ENCODE measurements around the gene MED8. TPM values are rescaled to one million over a fixed set of nuclear protein-coding genes. Genes with fewer than 3 reads are reported as not detected.

MED8 gene
- total RNA-seq, 2 donors from 2014 or later: 39.2 to 51.3 TPM

DNA sequence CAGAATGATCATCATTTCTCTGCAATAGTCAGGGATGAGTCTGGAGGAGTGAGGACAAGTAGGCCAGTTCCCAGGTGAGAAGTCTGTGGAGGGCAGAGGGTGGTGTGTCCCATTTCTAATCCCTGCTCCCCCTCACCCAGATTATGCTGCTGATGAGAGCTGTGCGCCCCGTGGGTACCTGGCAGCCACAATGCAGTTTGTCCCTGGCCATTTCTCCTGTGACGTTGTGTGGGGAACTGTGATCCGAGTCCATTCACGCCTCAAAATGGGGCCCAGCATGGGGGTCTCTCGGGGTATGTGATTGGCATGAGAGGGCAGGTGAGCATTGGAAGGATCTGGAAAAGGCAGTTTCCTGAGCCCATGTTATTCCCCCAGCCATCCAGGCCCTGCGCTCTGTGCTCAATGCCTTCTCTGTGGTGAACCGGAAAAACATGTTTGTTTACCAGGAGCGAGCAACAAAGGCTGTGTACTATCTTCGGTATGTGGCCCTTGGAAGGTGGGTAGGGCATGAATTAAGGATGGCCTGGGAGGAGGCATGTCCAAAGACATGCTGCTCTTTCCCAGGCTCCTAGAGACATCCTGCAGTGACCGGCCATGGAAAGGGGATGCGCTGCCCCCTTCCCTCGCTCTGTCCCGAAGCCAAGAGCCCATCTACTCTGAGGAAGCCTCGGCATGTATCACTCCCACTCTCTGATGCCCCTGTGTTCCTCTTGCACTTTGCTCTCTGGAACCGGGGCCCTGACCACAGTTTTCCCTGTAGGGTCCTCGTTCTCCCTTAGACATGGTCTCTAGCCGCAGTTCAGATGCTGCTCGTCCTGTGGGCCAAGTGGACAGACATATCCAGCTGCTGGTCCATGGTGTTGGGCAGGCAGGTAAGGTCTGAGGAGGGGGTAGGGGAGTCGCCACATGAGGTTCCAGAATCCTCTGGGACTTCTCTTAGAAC lies 47.7 kb upstream of the MED8 start:
- H3K36me3 ChIP-seq: no peaks in the 10 kb centered on the region
- TF ChIP-seq, protein P1, sequence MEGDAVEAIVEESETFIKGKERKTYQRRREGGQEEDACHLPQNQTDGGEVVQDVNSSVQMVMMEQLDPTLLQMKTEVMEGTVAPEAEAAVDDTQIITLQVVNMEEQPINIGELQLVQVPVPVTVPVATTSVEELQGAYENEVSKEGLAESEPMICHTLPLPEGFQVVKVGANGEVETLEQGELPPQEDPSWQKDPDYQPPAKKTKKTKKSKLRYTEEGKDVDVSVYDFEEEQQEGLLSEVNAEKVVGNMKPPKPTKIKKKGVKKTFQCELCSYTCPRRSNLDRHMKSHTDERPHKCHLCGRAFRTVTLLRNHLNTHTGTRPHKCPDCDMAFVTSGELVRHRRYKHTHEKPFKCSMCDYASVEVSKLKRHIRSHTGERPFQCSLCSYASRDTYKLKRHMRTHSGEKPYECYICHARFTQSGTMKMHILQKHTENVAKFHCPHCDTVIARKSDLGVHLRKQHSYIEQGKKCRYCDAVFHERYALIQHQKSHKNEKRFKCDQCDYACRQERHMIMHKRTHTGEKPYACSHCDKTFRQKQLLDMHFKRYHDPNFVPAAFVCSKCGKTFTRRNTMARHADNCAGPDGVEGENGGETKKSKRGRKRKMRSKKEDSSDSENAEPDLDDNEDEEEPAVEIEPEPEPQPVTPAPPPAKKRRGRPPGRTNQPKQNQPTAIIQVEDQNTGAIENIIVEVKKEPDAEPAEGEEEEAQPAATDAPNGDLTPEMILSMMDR (IDR thresholded peaks at IDR 0.05): no peak
- no peaks in the 10 kb centered on the region for H3K9me3 ChIP-seq
- no peaks in the 10 kb centered on the region for H3K27me3 ChIP-seq
- H3K9ac ChIP-seq (ENCODE audit: low read depth in 2 of 2, low read length in 2 of 2): no peak overlapping the region
- H3K27ac ChIP-seq: no peak overlapping the region
- no peaks in the 10 kb centered on the region for H3K4me1 ChIP-seq
- intact Hi-C loops (cut with DNase I): no loop called here
- DNase-seq: no peak
- no peak overlapping the region for H3K4me3 ChIP-seq

DNA sequence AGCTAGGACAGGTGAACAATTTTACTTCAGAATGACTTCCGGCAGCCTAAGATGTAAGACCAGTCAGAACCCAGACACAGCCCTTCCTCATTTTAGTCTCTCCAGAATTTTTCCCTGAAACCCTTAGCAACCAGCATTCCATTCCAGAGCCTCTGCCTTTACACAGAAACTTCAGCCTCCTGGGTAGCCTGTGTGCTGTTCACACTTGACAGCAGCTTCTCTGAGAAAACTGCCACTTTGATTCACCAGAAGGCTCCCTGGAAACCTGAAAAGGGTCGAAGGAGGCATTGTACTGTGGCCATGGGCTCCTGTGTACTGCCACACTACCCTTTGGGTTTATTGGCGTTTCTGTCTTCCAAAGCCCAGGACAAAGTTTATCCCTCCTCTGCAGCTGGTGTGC lies 46.8 kb upstream of the MED8 start:
- Histone ChIP-seq H3K27ac (no peak overlapping the region), H3K9ac (ENCODE audit: low read depth in 2 of 2, low read length in 2 of 2) (no peak overlapping the region), H3K4me1 (no peaks in the 10 kb centered on the region), H3K9me3 (no peaks in the 10 kb centered on the region), H3K27me3 (no peaks in the 10 kb centered on the region), H3K4me3 (no peak overlapping the region), H3K36me3 (peaks cover 6% of the 10 kb centered on the region)
- DNase-seq: no peak
- TF ChIP-seq, protein P1 (IDR thresholded peaks at IDR 0.05): no peak
- intact Hi-C loops (cut with DNase I): no loop called here

DNA sequence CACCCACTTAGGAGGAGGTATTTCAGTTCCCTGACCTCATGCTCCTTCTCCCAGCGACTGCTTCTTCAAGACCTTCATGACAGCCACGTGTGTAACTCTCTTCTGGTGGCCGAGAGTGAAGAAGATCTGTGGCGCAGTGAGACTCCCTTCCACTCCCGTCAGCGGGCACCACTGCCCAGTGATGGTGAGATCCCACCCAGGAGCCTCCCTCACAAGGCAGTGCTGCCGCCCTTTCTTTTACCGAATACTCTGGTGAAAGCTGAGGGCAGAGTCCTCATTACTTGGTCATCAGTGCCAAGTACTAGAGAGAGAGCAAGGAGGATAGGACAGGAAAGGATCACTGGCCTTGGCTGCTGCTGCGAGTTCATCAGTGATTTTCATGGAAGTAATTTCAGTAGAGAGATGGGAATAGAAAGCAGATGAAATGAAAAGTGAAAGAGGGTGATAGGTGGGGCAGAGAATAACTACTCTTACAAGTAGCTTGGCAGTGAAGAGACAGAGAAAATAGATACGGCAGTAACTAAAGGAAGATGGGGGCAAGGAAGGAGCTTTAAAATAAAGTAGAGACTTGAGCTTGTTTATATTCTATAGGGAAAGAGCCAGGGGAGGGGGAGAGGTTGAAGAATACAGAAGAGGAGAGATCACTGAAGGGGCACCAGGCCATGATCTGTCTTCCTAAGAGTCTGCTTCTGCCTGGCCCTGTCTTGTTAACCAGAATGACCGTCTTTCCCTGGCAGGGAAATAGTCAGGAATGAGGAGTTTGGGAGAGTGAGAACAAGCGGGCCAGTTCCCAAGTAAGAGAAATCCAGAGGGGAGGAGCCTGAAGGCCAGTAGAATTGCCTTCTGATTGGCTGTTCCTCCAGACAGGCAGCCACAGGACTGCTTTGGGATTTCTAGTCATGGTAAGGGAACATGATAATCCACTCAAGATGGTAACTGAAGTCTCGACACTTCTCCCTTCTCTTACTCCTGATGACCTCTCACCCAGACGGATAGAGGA lies 45.8 kb upstream of the MED8 start:
- Histone ChIP-seq H3K9me3 (no peaks in the 10 kb centered on the region), H3K36me3 (peaks cover 9% of the 10 kb centered on the region), H3K4me1 (no peaks in the 10 kb centered on the region), H3K27me3 (no peaks in the 10 kb centered on the region), H3K4me3 (no peak overlapping the region), H3K9ac (ENCODE audit: low read depth in 2 of 2, low read length in 2 of 2) (peak overlapping the region in 1 of 2 donors; percentile 13), H3K27ac (no peak overlapping the region)
- DNase-seq: no peak
- intact Hi-C loops (cut with DNase I): no loop called here
- TF ChIP-seq, protein P1 (IDR thresholded peaks at IDR 0.05): no peak

DNA sequence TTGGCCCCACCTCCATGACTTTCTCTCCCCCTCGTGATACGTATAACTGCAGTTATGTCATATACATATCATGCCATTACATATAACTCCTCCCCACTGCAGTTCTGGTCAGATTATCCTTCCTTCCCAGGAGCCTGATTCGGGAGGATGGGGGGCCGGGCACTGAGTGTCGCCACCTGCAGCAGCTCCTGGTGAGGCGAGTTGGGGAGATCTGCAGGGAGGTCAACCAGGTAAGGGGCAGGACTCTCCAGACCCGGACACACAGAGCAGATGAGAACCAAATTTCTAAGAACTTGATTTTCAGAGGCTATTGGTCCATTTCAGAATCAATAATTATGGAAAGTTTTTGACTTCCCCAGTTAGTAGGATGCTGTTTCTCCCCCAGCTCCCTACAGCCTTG lies 44.7 kb upstream of the MED8 start:
- TF ChIP-seq, protein P1 (IDR thresholded peaks at IDR 0.05): no peak
- H3K27ac ChIP-seq: no peak overlapping the region
- H3K27me3 ChIP-seq: no peaks in the 10 kb centered on the region
- no peak overlapping the region for H3K9ac ChIP-seq (ENCODE audit: low read depth in 2 of 2, low read length in 2 of 2)
- no peak overlapping the region for H3K4me3 ChIP-seq
- intact Hi-C loops (cut with DNase I): no loop called here
- DNase-seq: no peak
- H3K9me3 ChIP-seq: no peaks in the 10 kb centered on the region
- H3K36me3 ChIP-seq: peaks cover 19% of the 10 kb centered on the region
- no peaks in the 10 kb centered on the region for H3K4me1 ChIP-seq

DNA sequence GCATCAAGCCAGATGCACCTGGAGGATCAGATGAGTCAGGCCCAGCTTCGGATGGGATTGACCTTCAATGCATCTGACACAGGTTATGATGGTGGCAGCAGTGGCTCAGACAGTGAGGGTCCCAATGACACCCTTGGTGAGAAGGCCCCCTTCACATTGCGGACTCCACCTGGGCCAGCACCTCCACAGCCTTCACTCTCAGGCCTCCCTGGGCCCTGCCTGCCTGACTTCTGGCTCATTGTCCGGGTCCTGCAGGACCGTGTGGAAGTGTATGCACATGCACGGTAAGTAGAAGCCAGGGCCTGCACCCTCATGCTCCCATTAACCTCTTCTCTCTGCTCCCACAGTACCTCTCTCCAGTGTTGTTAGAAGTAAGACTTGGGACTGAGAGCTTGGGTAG lies 43.3 kb upstream of the MED8 start:
- intact Hi-C loops (cut with DNase I): no loop called here
- Histone ChIP-seq H3K27ac (no peak overlapping the region), H3K9me3 (no peaks in the 10 kb centered on the region), H3K27me3 (no peaks in the 10 kb centered on the region), H3K36me3 (peaks cover 33% of the 10 kb centered on the region), H3K9ac (ENCODE audit: low read depth in 2 of 2, low read length in 2 of 2) (no peak overlapping the region), H3K4me3 (no peak overlapping the region), H3K4me1 (no peaks in the 10 kb centered on the region)
- TF ChIP-seq, protein P1 (IDR thresholded peaks at IDR 0.05): no peak
- no peak for DNase-seq

Data from colonic mucosa (tissue), 4 donors.